SH-SY5Y (cell line): ENCODE data around the gene SYT7.

ENCODE experiments used
- GATA2 ChIP-seq: IDR thresholded peaks from 2 replicates; pipeline ENCODE4 v1.6.1; 2011; ENCODE audit warnings: mild to moderate bottlenecking, low read depth, low read length
- GATA3 ChIP-seq: IDR thresholded peaks from 2 replicates; pipeline ENCODE4 v1.6.1; 2011; ENCODE audit warnings: low read depth, mild to moderate bottlenecking, low read length, moderate library complexity

DNA sequence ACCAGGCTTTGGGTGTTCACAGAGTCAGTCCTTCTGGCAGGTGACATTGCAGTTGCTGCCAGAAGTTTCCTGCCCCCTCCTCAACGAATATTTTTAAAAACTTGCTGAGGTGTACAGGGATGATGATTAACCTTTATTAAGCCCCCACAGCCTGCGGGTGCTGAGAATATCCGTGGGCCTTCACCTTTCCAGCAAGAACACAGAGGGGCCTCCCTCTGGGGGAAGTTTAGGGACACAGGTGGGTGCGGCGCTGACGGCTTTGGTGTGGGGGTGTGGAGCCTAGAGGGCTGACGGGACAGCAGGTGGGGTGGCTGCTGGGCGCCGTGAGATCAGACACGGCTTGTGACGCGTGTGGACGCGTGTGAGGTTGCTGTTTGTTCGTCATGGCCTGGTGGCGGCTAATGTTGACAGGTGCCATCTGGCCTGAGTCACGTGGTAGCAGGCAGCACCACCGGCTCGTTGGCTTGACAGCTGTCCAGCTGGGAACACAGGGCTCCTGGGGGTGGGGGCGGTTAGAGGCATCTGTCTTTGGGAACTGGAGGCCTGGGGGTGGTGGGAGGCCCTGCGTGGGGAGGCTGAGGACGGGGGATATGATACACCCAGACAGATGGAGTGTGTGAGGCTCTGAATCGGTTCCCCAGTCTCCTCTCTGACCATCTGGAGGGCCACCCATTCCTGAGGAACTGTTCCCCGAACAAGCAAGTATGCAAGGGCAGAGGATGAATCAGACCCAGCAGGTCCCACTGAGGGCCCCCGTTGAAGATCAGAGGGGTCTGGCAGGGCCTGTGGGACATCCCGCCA, 84.9 kb downstream of the SYT7 start:
- TF ChIP-seq GATA3 (no peak), GATA2 (no peak)
